Activated CD4-positive, alpha-beta T cell treated with anti-CD3 and anti-CD28 coated beads, Interleukin-2, amount 10 ng/mL, durations not matched to agents 7 days and 5 days (primary cell): Measurements from ENCODE around the gene ZNF181. TPM values are rescaled to one million over a fixed set of nuclear protein-coding genes. Genes with fewer than 3 reads are reported as not detected.

Source experiments
- CTCF ChIA-PET: fragments of 350-600 bp; sonication (Branson Sonifier 250); formaldehyde crosslinking; loops from one replicate; lab custom pipeline; 2021; ENCODE audit warnings: antibody characterized with exemption; lab: Charles Lee
- POLR2A ChIA-PET: fragments of 350-600 bp; sonication (Branson Sonifier 250); formaldehyde crosslinking; loops from one replicate; lab custom pipeline; 2021; ENCODE audit warnings: antibody characterized with exemption; lab: Charles Lee
- DNase-seq: peaks from one replicate; pipeline ENCODE4 v3.0.0-alpha.2; 2020
- H3K27ac Mint-ChIP-seq: one replicate; pipeline ENCODE4 v1.8.0; 2021; ENCODE audit warnings: mild to moderate bottlenecking, moderate library complexity, mixed read lengths
- H3K27me3 Mint-ChIP-seq: one replicate; pipeline ENCODE4 v1.8.0; 2021; ENCODE audit warnings: mixed read lengths
- H3K36me3 Mint-ChIP-seq: one replicate; pipeline ENCODE4 v1.8.0; 2021; ENCODE audit warnings: low read depth, mixed read lengths
- H3K4me1 Mint-ChIP-seq: one replicate; pipeline ENCODE4 v1.8.0; 2021; ENCODE audit warnings: mixed read lengths
- H3K4me3 Mint-ChIP-seq: one replicate; pipeline ENCODE4 v1.8.0; 2021; ENCODE audit warnings: mild to moderate bottlenecking, moderate library complexity, mixed read lengths
- H3K9me3 Mint-ChIP-seq: one replicate; pipeline ENCODE4 v1.8.0; 2021; ENCODE audit warnings: mixed read lengths
- total RNA-seq, 2 experiments: library from RNA; stranded (reverse); gene quantifications; one replicate each; pipeline ENCODE4 v1.2.3, GENCODE V29; 2021

Gene ZNF181
- total RNA-seq, 2 experiments from 2014 or later: 6.1 to 6.5 TPM

- DNase-seq: no peak
- CTCF ChIA-PET: no interaction called here
- POLR2A ChIA-PET: no interaction called here
- Mint-ChIP-seq H3K4me1 (no peaks in the 10 kb centered on the region), H3K9me3 (no peaks in the 10 kb centered on the region), H3K36me3 (no peaks in the 10 kb centered on the region), H3K27ac (no peak overlapping the region), H3K27me3 (peaks cover 11% of the 10 kb centered on the region), H3K4me3 (no peak overlapping the region)
These were observed 11.7 kb upstream of the ZNF181 start for GRCh38 chr19:34722353-34722752.

- ChIA-PET CTCF (no interaction called here), POLR2A (no interaction called here)
- H3K27ac Mint-ChIP-seq: no peak overlapping the region
- H3K27me3 Mint-ChIP-seq: peaks cover 6% of the 10 kb centered on the region
- H3K4me3 Mint-ChIP-seq: no peak overlapping the region
- no peaks in the 10 kb centered on the region for H3K9me3 Mint-ChIP-seq
- DNase-seq: no peak
- no peaks in the 10 kb centered on the region for H3K4me1 Mint-ChIP-seq
- no peaks in the 10 kb centered on the region for H3K36me3 Mint-ChIP-seq
These were observed 8.6 kb upstream of the ZNF181 start for GRCh38 chr19:34725400-34725799.

GRCh38 chr19:34731019-34731829 lies 2.8 kb upstream of the ZNF181 start:
- H3K36me3 Mint-ChIP-seq: peaks cover 16% of the 10 kb centered on the region
- POLR2A ChIA-PET: no interaction called here
- H3K27me3 Mint-ChIP-seq: peaks cover 5% of the 10 kb centered on the region
- H3K9me3 Mint-ChIP-seq: peaks cover 12% of the 10 kb centered on the region
- DNase-seq: no peak
- no peak overlapping the region for H3K27ac Mint-ChIP-seq
- peaks cover 22% of the 10 kb centered on the region for H3K4me1 Mint-ChIP-seq
- CTCF ChIA-PET: interaction anchor here (1.0 kb wide), 1 partner anchor 8 kb away, joined by 5 read pairs; no protein-coding TSS in a partner anchor
- peak overlapping the region; percentile 3 for H3K4me3 Mint-ChIP-seq

GRCh38 chr19:34731964-34732363 lies 2.1 kb upstream of the ZNF181 start:
- Mint-ChIP-seq H3K36me3 (peaks cover 20% of the 10 kb centered on the region), H3K27me3 (peaks cover 5% of the 10 kb centered on the region), H3K4me1 (peaks cover 22% of the 10 kb centered on the region), H3K27ac (no peak overlapping the region), H3K9me3 (peaks cover 14% of the 10 kb centered on the region), H3K4me3 (peak overlapping the region; percentile 3)
- ChIA-PET POLR2A (no interaction called here), CTCF (no interaction called here)
- DNase-seq: no peak

- Mint-ChIP-seq H3K9me3 (peaks cover 14% of the 10 kb centered on the region), H3K4me3 (peak overlapping the region; percentile 40), H3K27ac (no peak overlapping the region), H3K27me3 (peaks cover 5% of the 10 kb centered on the region), H3K36me3 (peaks cover 23% of the 10 kb centered on the region), H3K4me1 (peaks cover 22% of the 10 kb centered on the region)
- CTCF ChIA-PET: interaction anchor here (0.6 to 1.6 kb wide), 2 partner anchors 55 to 311 kb away, joined by 3 read pairs; partner anchors contain the start of gene ZNF302
- POLR2A ChIA-PET: interaction anchor here (1.2 kb wide), 1 partner anchor 55 kb away, joined by 4 read pairs; the partner anchor contains the start of gene ZNF302
- DNase-seq: no peak
These were observed 1.3 kb upstream of the ZNF181 start for GRCh38 chr19:34732612-34733211.

- Mint-ChIP-seq H3K27me3 (peaks cover 2% of the 10 kb centered on the region), H3K9me3 (peaks cover 17% of the 10 kb centered on the region), H3K27ac (peak overlapping the region; percentile 94), H3K36me3 (peaks cover 26% of the 10 kb centered on the region), H3K4me1 (peaks cover 22% of the 10 kb centered on the region), H3K4me3 (peak overlapping the region; percentile 82)
- POLR2A ChIA-PET: interaction anchor here (1.2 kb wide), 1 partner anchor 55 kb away, joined by 4 read pairs; the partner anchor contains the start of gene ZNF302
- DNase-seq: no peak
- CTCF ChIA-PET: interaction anchor here (0.6 to 1.6 kb wide), 2 partner anchors 55 to 312 kb away, joined by 3 read pairs; partner anchors contain the start of gene ZNF302
These were observed 737 bp upstream of the ZNF181 start for GRCh38 chr19:34733266-34733745.

GRCh38 chr19:34734537-34735103 lies 577 bp downstream of the ZNF181 start:
- Mint-ChIP-seq H3K4me3 (peak overlapping the region; percentile 82), H3K27ac (peak overlapping the region; percentile 94), H3K9me3 (peaks cover 27% of the 10 kb centered on the region), H3K36me3 (peaks cover 37% of the 10 kb centered on the region), H3K27me3 (no peaks in the 10 kb centered on the region), H3K4me1 (peaks cover 22% of the 10 kb centered on the region)
- POLR2A ChIA-PET: no interaction called here
- DNase-seq: peak; percentile 81
- CTCF ChIA-PET: interaction anchor here (1.6 kb wide), 1 partner anchor 57 kb away, joined by 3 read pairs; the partner anchor contains the start of gene ZNF302

GRCh38 chr19:34744896-34745690 lies 11.1 kb downstream of the ZNF181 start:
- POLR2A ChIA-PET: no interaction called here
- H3K4me3 Mint-ChIP-seq: no peak overlapping the region
- H3K36me3 Mint-ChIP-seq: peaks cover 13% of the 10 kb centered on the region
- H3K27me3 Mint-ChIP-seq: no peaks in the 10 kb centered on the region
- no peak overlapping the region for H3K27ac Mint-ChIP-seq
- H3K9me3 Mint-ChIP-seq: peaks cover 66% of the 10 kb centered on the region
- no peak for DNase-seq
- CTCF ChIA-PET: interaction anchor here (0.6 kb wide), 1 partner anchor 223 kb away, joined by 3 read pairs; no protein-coding TSS in a partner anchor
- H3K4me1 Mint-ChIP-seq: no peaks in the 10 kb centered on the region

- H3K27me3 Mint-ChIP-seq: no peaks in the 10 kb centered on the region
- H3K36me3 Mint-ChIP-seq: peaks cover 22% of the 10 kb centered on the region
- CTCF ChIA-PET: no interaction called here
- H3K4me1 Mint-ChIP-seq: no peaks in the 10 kb centered on the region
- no peak for DNase-seq
- peaks cover 64% of the 10 kb centered on the region for H3K9me3 Mint-ChIP-seq
- no peak overlapping the region for H3K4me3 Mint-ChIP-seq
- POLR2A ChIA-PET: no interaction called here
- H3K27ac Mint-ChIP-seq: no peak overlapping the region
These were observed 23.4 kb downstream of the ZNF181 start for GRCh38 chr19:34757441-34757840.

GRCh38 chr19:34759218-34759917 lies 25.3 kb downstream of the ZNF181 start:
- H3K27ac Mint-ChIP-seq: no peak overlapping the region
- H3K4me1 Mint-ChIP-seq: no peaks in the 10 kb centered on the region
- no peak for DNase-seq
- peaks cover 30% of the 10 kb centered on the region for H3K36me3 Mint-ChIP-seq
- no peak overlapping the region for H3K4me3 Mint-ChIP-seq
- POLR2A ChIA-PET: no interaction called here
- CTCF ChIA-PET: interaction anchor here (1.1 kb wide), 1 partner anchor 111 kb away, joined by 3 read pairs; no protein-coding TSS in a partner anchor
- no peaks in the 10 kb centered on the region for H3K27me3 Mint-ChIP-seq
- peaks cover 61% of the 10 kb centered on the region for H3K9me3 Mint-ChIP-seq

- H3K4me3 Mint-ChIP-seq: no peak overlapping the region
- peaks cover 68% of the 10 kb centered on the region for H3K36me3 Mint-ChIP-seq
- peaks cover 34% of the 10 kb centered on the region for H3K9me3 Mint-ChIP-seq
- no peak overlapping the region for H3K27ac Mint-ChIP-seq
- H3K27me3 Mint-ChIP-seq: no peaks in the 10 kb centered on the region
- CTCF ChIA-PET: no interaction called here
- H3K4me1 Mint-ChIP-seq: peaks cover 2% of the 10 kb centered on the region
- POLR2A ChIA-PET: no interaction called here
- no peak for DNase-seq
These were observed 32.3 kb downstream of the ZNF181 start for GRCh38 chr19:34766386-34766785.
